Measurements from ENCODE around the gene KIF11. TPM values are rescaled to one million over a fixed set of nuclear protein-coding genes. Genes with fewer than 3 reads are reported as not detected.

Gene KIF11
- total and polyA plus RNA-seq, 2 of the 13 experiments (the other 11 are each of a cell fraction or from before 2014, with no cell fraction given): 8.7 to 38.4 TPM

GRCh38 chr10:92690211-92690914, 97.4 kb downstream of the KIF11 start (continued):
- peak; percentile 29; the same call in 1 of the 2 replicates for TF ChIP-seq NRL (CRISPR knock-in tag; IDR thresholded peaks at IDR 0.05; ENCODE audit: borderline replicate concordance)
- TF ChIP-seq ZNF354B (CRISPR knock-in tag; IDR thresholded peaks at IDR 0.05): no peak
- no peak for TF ChIP-seq GATAD1 (CRISPR knock-in tag; IDR thresholded peaks at IDR 0.05)
- no peak for TF ChIP-seq NONO (IDR thresholded peaks at IDR 0.05)
- no peak for TF ChIP-seq NONO (CRISPR knock-in tag; conservative IDR thresholded peaks at IDR 0.05)
- TF ChIP-seq ZNF660 (CRISPR knock-in tag; IDR thresholded peaks at IDR 0.05; ENCODE audit: borderline replicate concordance, low read depth): no peak
- 0 out of 2 replicates have a peak, but pooled peaks have one; percentile 16 for TF ChIP-seq ZBTB43 (CRISPR knock-in tag; conservative IDR thresholded peaks at IDR 0.05)
- TF ChIP-seq ZNF33B (CRISPR knock-in tag; IDR thresholded peaks at IDR 0.05): peak; percentile 46; the same call in 1 of the 2 replicates
- TF ChIP-seq CBFB (CRISPR knock-in tag; IDR thresholded peaks at IDR 0.05): peak; percentile 16; the same call in 1 of the 2 replicates
- TF ChIP-seq PRDM10 (CRISPR knock-in tag; IDR thresholded peaks at IDR 0.05; ENCODE audit: low read depth): no peak
- no peak for TF ChIP-seq TBP (CRISPR knock-in tag; IDR thresholded peaks at IDR 0.05)
- TF ChIP-seq ZBTB26 (CRISPR knock-in tag; IDR thresholded peaks at IDR 0.05; ENCODE audit: borderline replicate concordance): 0 out of 2 replicates have a peak, but pooled peaks have one; percentile 10
- TF ChIP-seq ZNF543 (CRISPR knock-in tag; IDR thresholded peaks at IDR 0.05): peak; percentile 63; the same call in 1 of the 2 replicates
- TF ChIP-seq PHF21A (CRISPR knock-in tag; IDR thresholded peaks at IDR 0.05): no peak
- TF ChIP-seq ZNF766 (CRISPR knock-in tag; IDR thresholded peaks at IDR 0.05; ENCODE audit: borderline replicate concordance): peak; percentile 19
- no peak for TF ChIP-seq NPAS2 (CRISPR knock-in tag; IDR thresholded peaks at IDR 0.05; ENCODE audit: borderline replicate concordance)
- 0 out of 2 replicates have a peak, but pooled peaks have one; percentile 19 for TF ChIP-seq MTERF4 (CRISPR knock-in tag; IDR thresholded peaks at IDR 0.05)
- 0 out of 2 replicates have a peak, but pooled peaks have one; percentile 1 for TF ChIP-seq KDM4B (CRISPR knock-in tag; IDR thresholded peaks at IDR 0.05)
- no peak for TF ChIP-seq POLR2G (IDR thresholded peaks at IDR 0.05; ENCODE audit: low read depth, low read length)

Data from HepG2 (cell line).